ENCODE measurements around the gene CNTFR.

Gene CNTFR

GRCh38 chr9:34513567-34514214, 75.8 kb downstream of the CNTFR start:
- no peak for DNase-seq (ENCODE audit: low spot score)
- ChIA-PET CTCF (interaction anchor here (0.5 kb wide), 1 partner anchor 467 kb away, joined by 3 read pairs; no protein-coding TSS in a partner anchor), POLR2A (ENCODE audit: low non-redundant PET) (no interaction called here)
- no peak for TF ChIP-seq CTCF (conservative IDR thresholded peaks at IDR 0.05; ENCODE audit: low read depth)
- H3K27ac ChIP-seq, result no peak overlapping the region

GRCh38 chr9:34512131-34513078, 77.1 kb downstream of the CNTFR start:
- ChIA-PET CTCF (interaction anchor here (0.6 to 1.8 kb wide), 3 partner anchors 12 to 109 kb away, joined by 3 to 6 read pairs (median 4); no protein-coding TSS in a partner anchor), POLR2A (ENCODE audit: low non-redundant PET) (no interaction called here)
- TF ChIP-seq CTCF (conservative IDR thresholded peaks at IDR 0.05; ENCODE audit: low read depth), result no peak

GRCh38 chr9:34510497-34511468, 78.7 kb downstream of the CNTFR start:
- CTCF ChIA-PET, result interaction anchor here (0.5 to 1.8 kb wide), 2 partner anchors 10 to 11 kb away, joined by 4 to 6 read pairs; no protein-coding TSS in a partner anchor

More at GRCh38 chr9:34512131-34513078, 77.1 kb downstream of the CNTFR start:
- no peak overlapping the region for H3K27ac ChIP-seq
- DNase-seq (ENCODE audit: low spot score), result no peak

GRCh38 chr9:34508951-34509350, 80.6 kb downstream of the CNTFR start:
- no peak overlapping the region for H3K27ac ChIP-seq
- ChIA-PET POLR2A (ENCODE audit: low non-redundant PET) (no interaction called here), CTCF (interaction anchor here (0.6 kb wide), 1 partner anchor 73 kb away, joined by 4 read pairs; no protein-coding TSS in a partner anchor)
- no peak for DNase-seq (ENCODE audit: low spot score)
- TF ChIP-seq CTCF (conservative IDR thresholded peaks at IDR 0.05; ENCODE audit: low read depth), result no peak

More at GRCh38 chr9:34510497-34511468, 78.7 kb downstream of the CNTFR start:
- no peak for DNase-seq (ENCODE audit: low spot score)
- no peak overlapping the region for H3K27ac ChIP-seq
- POLR2A ChIA-PET (ENCODE audit: low non-redundant PET), result no interaction called here
- TF ChIP-seq CTCF (conservative IDR thresholded peaks at IDR 0.05; ENCODE audit: low read depth), result no peak

GRCh38 chr9:34508463-34508862, 81.1 kb downstream of the CNTFR start:
- TF ChIP-seq CTCF (conservative IDR thresholded peaks at IDR 0.05; ENCODE audit: low read depth), result no peak
- DNase-seq (ENCODE audit: low spot score), result no peak
- ChIA-PET CTCF (no interaction called here), POLR2A (ENCODE audit: low non-redundant PET) (no interaction called here)
- no peak overlapping the region for H3K27ac ChIP-seq

Measured in RWPE1 (cell line).